Activated CD4-positive, CD25-positive, alpha-beta regulatory T cell treated with anti-CD3 and anti-CD28 coated beads, Interleukin-2, amount 50 U/mL, for 72 hours (primary cell): ENCODE results near the gene TBC1D8.

Experiments
- DNase-seq: peaks from one replicate; pipeline ENCODE4 v3.0.0; 2021

The TBC1D8 gene

DNA sequence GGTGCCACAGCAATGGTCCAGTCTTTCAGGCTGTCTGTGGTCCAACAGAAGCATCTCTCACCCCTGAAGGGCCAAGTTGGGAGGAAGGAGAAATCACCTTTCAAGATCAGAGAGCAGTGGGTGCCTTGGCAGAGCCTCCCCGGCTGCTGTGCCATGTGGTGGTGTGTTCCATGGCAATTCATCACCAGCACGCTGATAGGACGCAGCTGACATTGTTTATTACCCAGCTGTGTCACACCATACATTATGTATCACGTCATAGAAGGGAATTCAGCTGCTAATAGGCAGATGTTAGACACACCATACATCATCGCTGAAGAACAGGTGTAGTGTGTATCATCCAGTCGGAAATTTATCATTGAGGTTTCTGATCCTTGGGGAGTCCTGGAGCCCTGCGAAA, 178.7 kb downstream of the TBC1D8 start:
- DNase-seq, result no peak

DNA sequence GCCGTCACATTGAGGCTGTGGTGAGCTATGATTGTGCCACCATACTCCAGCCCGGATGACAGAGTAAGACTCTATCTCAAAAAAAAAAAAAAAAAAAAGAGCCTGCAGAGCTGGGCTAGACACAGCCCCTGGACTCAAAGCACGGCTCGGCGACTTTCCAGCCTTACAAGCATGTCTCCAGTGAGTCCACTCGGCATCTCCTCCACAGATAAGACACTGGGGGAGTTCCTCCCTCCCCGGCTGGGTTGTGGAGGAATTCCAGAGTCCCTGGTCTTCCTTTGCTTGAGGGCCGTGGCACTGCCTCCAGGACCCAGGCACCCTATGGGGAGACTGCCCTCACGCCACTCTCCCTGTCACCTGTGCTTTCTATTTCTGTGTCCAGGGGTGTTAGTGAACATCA, 180.0 kb downstream of the TBC1D8 start:
- no peak for DNase-seq

DNA sequence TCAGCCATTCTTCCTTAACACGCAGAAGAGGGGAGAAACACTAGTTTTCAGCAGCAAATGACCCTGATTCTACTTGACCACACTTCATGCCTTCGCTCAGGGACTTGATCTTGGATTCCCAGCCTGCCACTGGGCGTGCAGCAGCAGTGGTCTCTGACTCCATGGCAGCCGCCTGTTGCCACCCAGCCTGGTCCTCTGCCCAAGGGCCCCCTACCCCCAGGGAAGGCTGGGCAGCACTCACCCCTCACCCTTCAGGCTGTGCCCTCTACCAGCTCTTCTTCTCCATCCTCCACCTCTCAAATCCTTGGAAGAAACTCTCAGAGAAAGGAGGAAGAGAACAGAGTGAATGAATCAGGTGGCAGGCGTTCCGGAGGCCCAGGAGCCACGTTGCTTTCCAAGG, 181.2 kb downstream of the TBC1D8 start:
- no peak for DNase-seq

DNA sequence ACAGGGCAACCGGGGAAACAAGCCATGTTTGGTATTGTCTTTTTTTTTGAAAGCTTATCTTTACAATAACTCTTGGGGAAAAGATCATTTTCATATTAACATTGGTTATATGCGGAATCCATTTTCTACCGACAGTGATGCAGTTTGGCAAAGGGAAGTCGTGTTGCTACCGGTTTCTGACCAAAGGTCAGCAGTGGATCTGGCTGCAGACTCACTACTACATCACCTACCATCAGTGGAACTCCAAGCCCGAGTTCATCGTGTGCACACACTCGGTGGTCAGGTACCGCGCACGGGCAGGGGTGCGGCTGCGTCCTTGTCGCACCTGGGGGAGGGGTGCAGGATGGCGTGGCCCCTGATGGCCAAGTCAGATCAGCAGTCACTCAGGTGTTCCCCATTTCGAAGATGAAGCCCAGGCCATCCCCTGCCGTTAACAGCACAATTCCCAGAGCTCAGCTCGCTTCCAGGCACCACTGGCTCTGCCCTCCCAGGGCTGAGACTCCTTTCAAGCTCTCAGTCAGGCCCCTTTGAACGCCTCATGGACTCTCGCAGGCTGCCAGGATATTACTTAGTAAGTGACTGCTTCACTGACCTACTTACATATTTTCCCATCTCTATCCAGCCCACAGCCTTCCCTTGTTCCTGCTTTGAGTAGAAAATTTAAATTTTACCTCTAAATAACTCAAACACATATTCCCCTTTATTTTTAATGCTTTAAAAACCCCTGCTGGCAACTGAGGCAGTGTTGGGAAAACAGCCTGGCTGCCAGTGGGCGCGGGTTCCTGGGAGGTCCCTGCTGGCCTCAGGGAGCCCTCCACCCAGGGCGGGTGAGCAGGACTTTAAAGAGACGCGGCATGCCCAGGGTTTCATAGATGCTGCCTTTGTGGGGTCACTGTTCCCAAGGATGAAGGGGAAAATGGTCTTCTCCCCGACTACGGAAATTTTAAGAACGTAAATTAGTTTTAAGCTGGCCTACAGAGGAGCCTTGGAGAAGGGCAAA, 182.7 kb downstream of the TBC1D8 start:
- DNase-seq, result no peak

DNA sequence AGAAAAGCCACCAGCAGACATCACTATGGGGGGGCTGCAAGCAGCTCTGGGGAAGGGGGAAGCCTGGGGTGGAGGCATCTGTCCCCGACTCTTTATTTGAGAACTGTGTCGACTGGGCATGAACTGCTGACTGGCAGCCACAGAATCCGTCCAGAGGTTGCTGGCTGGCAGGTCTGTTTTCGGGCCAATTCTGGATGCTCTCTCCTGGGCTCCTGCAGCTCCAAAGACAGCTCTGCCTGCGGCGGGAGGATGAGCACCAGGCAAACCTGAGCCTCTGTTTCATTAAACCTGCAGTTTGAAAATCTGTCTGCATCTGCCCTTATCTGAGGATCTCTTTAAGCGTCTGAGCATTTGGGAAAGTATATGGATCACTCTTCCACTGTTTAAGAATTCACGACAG, 183.5 kb downstream of the TBC1D8 start:
- DNase-seq, result no peak

DNA sequence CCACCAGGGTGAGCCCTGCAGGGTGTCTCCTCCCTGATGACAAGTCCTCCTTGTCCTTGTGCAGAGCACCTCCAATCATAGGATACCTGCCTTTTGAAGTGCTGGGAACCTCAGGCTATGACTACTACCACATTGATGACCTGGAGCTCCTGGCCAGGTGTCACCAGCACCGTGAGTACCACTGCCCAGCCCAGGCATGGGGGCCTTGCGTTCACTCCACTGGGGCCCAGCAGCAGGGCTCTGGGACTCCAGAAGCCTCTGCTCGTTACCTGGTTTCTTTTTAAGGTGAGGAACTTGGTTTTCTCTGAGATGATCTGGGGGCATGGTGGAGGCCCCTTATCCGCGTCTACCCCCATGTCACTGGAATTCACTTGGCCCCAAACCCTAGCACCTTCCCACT, 185.6 kb downstream of the TBC1D8 start:
- no peak for DNase-seq

DNA sequence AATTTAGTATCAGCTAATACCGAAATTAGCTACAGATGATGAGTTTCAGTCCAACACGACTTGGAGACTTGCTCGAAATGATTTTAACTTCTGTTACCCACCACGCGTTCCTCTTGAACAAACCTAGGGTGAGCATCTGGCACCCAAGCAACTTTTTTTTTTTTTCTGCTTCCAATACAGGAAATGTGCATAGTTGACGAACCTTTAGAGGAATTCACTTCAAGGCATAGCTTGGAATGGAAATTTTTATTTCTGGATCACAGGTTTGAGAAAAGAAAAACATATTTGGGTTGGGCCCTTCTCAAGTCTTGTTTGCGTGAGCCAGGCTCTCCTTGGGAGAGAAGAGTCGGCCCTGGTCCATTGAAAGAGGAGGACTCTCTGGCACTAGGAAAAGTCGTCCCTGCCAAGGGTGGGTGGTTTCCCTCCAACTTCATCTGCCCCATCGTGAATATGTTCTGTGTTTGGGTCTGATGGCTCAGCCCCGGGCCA, 186.5 kb downstream of the TBC1D8 start:
- DNase-seq, result no peak

DNA sequence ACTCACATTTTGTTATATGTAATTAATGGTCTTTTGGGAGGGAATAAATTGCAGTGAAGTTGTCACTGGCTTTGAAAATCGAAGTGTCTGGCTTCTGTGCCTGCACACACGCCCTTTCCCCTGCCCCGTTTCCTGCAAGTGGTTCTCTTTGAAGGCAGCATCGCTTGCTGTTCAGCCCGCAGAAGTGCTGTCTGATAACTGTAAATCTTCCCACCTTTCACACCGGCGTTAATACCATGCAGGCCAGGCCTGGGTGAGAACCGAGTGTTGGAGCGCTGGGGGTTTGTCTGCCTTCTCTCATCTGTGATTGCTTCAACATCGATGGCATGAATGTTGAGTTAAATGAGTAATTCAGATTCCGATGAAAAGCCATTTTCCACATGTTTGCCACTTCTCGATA, 187.0 kb downstream of the TBC1D8 start:
- DNase-seq, result no peak

DNA sequence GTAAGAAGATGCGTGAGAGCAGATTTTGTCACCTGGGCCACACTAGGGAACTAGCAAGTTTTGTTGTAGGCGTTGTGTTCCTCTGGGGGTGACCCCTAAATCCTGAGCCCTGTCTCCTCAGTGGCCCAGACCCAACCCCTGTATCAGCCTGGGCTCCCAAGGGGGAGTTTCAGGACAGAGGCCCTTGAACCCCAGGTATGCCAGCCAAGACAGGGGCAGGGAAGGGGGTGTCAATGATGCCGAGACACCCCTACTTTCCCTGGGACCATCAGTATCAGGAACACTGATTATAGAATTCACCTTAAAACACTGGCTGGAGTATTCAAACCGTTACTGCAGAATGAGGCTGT, 188.2 kb downstream of the TBC1D8 start:
- DNase-seq, result no peak

DNA sequence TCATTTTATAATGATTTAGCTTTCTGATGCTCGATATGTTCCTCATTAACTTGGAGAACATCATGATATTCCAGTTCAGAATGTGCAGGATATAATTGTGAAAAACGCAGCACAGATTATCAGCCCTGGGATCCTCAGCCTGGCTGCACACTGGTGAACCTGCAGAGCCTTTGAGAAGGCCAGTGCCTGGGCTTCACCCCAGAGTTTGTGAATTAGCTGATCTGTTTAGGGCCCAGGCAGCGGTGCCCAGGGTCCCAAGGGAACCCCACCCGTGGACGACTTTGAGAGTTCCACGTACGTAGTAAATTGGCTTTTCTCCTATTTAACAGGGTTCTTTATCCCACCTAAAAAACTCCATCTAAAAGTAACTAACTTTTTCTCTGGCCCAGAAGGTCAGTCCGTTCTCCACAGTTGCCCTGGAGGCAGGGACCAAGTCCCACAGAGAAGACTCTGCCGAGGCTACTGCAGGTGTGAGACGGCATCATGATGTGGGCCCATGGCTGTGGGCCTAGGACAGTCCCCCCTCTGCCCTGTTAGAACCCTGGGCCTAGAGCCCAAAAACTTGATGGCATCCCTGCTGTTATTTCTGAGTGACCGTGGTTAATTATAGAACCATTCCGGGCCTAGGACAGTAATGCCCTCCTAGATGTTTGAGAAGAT, 188.7 kb downstream of the TBC1D8 start:
- no peak for DNase-seq

DNA sequence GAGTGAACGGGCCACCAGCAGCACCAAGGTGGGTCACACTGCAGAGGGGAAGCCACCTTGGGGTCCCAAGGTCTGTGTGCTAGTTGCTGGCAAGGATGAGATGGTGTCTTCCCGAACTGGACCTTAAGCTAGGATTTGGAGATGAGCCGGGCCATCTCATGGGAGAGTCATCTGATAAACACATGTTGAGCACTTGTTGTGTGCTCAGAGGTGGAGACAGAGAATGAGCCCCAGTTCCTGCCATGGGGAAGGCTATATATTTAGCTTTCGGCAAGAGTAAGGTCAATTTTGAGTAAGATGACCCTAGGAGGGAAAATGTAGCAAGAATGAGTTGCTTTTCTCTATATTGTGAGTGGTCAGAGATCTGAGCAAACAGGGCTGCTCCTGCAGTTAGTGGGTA, 190.5 kb downstream of the TBC1D8 start:
- no peak for DNase-seq

DNA sequence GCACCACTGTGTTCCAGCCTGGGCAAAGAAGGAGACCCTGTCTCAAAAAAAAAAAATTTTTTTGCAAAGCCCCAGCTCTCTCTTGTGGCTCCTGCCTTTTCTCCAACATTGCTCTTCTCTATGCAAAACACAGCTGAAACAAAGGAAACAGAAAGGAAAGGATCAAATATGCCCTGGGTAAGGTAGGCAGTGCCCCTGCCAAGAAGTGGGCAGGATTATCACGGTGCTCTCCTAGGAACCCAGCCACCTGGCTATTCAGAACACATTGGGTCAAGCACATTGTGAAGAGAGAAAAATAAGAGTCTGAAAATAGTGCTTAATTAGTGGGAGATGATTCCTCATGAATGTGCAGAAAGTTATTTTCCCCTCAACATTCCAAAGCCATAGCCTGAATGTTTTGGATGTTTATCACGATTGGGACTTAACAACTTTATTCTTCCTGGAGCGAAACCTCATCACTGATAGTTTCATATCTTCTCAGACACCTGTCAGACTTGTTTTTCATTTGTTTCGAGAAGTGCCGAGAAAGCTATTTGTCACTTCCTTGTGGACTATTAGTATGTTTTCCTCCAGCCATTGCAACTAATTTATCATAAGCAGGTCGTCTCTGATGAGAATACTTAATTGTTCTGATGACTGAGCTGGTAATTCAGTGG, 191.8 kb downstream of the TBC1D8 start:
- no peak for DNase-seq

DNA sequence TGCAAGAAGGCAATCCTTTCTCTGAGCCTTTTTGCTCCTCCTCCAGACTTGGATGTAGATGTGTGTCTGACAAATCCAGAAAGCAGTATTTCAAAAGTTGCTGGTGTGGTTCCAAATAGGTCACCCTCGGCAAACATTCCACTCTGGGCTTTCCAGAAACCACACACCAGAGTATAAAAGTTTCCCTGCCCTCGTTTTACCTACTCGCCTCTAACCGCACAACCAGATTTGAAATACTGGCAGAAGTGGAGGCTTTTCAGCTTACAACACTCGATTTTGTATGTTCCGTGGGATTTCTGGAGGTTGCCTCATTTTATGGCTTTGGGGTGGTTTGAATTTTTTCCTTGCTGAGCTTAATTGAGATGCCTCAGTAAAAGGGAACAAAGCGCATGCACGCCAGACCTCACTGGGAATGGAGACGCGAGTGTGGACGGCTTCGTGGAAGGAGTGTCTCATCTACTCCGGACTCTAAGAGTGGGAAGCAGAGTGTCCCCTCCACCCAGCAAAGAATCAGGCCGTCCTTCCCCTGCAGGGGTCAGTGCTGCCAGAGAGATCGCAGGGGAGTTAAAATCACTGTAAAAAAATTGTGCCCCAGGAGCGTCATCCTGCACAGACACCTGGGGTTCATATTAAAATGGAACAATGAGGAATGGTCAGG, 193.1 kb downstream of the TBC1D8 start:
- DNase-seq, result no peak
